GM12864 (cell line): ENCODE measurements around the gene FFAR4.
A peak's percentile ranks its signal among the peaks of the same experiment; 100 is the strongest.

Experiments used
- DNase-seq: peaks from one replicate; pipeline ENCODE4 v3.0.0-alpha.2; 2011; ENCODE audit warnings: low read depth
- H3K4me3 ChIP-seq: 2 replicates; pipeline ENCODE4 v1.5.1; 2011; ENCODE audit warnings: mild to moderate bottlenecking, low read depth, low read length, control low read depth
- TF ChIP-seq, protein P1 (sequence below): IDR thresholded peaks from 2 replicates; pipeline ENCODE4 v1.5.1; 2011; ENCODE audit warnings: low read depth, mild to moderate bottlenecking, moderate library complexity, low read length, control low read depth, inconsistent platforms; ENCODE audit errors: missing control alignments

FFAR4 gene

DNA sequence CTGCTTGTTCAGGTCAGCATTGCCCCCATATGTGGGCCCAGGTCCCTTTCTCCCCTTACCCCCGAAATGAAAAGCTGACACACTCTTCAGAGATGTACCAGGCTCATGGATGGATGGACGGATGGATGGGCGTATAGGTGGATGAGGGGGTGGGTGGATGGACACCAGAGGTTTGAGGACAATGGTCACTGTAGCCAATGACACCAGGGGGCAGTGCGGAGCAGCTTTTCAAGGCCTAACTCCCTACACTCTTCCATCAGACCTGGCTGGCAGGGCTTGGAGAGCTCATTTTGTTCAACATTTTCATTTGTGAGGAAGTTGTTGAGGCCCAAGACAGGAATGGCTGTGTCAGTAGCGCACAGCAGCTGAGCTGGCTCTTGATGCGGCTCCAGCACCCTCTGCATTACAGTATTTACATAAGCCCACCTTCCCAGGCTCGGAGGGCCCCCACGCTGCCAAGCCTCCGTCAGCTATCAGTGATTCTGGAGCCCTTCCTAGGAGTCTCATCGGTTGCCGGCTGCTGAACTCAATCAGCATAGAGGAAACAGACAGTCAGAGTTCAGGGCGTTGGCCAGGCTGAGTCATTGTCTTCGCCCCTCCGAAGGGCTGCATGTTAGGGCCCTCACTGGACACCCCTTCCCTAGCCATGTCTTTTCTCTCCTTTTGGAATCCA is 11.6 kb upstream of the FFAR4 start:
- no peak overlapping the region for H3K4me3 ChIP-seq
- TF ChIP-seq, protein P1, sequence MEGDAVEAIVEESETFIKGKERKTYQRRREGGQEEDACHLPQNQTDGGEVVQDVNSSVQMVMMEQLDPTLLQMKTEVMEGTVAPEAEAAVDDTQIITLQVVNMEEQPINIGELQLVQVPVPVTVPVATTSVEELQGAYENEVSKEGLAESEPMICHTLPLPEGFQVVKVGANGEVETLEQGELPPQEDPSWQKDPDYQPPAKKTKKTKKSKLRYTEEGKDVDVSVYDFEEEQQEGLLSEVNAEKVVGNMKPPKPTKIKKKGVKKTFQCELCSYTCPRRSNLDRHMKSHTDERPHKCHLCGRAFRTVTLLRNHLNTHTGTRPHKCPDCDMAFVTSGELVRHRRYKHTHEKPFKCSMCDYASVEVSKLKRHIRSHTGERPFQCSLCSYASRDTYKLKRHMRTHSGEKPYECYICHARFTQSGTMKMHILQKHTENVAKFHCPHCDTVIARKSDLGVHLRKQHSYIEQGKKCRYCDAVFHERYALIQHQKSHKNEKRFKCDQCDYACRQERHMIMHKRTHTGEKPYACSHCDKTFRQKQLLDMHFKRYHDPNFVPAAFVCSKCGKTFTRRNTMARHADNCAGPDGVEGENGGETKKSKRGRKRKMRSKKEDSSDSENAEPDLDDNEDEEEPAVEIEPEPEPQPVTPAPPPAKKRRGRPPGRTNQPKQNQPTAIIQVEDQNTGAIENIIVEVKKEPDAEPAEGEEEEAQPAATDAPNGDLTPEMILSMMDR, result peak; percentile 83

DNA sequence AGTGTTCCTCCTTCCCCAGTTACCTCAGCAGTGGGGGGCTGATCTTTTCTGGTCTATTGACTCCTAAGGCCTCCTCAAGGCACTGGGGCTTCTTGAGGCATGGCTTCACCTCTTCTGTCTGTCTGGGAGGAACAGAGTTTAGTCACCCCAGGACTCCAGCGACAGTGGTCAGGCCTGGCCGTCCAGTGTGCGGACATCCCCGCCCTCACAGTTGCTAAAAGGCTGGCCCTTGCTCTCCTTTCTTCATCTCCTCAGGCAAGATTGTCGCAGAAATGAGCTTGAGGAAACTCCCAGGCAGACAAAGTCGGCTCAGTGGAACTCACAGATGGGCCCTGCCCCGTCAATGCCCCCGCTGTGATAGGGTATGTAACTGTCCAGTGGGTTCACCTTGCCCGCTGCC is 7.0 kb upstream of the FFAR4 start:
- DNase-seq, result no peak
- TF ChIP-seq, protein P1, result no peak
- H3K4me3 ChIP-seq, result no peak overlapping the region

More for the DNA sequence above, 11.6 kb upstream of the FFAR4 start:
- DNase-seq, result peak; percentile 5

DNA sequence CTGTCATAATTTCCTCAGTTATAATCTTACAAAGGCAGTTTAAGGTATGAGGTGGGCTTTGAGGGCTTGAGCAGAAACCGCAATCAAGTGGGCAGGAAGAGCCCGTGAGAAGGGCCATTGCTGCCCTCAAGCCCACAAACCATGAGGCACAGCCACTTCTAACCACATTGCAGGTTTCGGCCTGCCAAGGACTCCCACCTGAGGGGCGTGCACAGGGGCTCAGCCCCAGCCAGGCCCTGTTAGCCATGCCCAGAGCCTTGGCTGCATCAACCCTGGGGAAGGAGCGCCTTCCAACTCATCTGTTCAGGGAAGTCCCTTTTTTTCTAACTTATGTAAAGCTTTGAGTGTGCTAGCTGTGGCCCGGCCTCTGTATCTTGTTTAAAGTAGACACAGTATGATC is 5.9 kb upstream of the FFAR4 start:
- no peak for DNase-seq
- H3K4me3 ChIP-seq, result no peak overlapping the region
- TF ChIP-seq, protein P1, result no peak

DNA sequence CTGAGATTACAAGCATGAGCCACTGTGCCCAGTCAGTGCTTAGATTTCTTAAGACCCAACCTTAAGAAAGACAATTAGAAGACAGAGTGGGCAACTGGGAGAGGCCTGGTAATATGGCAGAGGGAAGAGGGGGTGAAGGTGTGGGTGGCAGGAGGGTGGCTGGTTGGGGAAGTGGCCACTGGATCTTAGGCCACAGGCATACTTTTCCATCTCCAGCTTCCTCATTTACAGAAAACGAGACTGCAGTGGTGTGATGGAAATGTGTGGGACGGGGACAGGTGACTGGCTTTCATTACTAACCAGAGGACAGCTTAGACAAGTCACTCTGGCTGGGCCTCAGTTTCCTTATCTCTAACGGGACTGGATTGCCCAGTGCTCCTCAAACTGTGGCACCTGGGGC is 1.0 kb upstream of the FFAR4 start:
- H3K4me3 ChIP-seq, result no peak overlapping the region
- DNase-seq, result no peak
- TF ChIP-seq, protein P1, result no peak

DNA sequence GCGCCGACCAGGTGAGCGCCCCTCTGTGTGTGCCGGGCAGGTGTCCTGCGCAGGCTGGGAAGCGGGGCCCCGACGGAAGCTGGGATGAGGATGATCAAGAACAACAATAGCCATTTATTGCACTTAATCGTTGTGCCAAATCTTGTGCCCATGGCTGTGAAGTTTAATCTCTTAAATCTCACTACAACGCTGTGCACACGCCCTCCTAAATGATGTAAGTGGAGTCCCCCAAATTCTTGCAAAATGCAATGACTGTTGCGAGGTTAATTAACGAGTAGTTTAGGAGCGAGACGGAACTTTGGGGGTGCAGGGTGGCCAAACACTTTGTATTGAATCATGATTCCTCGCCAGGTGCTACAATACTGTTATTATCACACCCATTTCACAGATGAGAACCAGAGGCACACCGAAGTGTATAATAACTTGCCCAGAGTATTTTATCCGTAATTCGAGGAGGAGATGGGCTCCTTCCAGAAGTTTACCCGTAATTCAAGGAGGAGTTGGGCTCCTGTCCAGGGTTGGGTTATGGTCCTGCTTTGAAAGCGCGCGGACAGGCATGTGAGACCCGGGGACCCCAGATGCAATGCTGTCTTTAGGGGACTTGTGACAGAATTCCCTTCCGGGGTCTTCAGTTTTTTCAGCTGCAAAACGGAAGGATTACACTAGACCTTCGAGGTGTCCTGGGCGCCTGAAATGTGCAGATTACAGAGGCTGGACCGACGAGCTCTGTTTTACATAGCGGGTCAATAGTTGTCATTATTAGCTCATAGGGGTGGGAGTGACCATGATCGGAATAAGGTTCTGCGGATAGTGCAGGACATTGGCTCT is 1.0 kb downstream of the FFAR4 start:
- no peak overlapping the region for H3K4me3 ChIP-seq
- TF ChIP-seq, protein P1, result no peak
- no peak for DNase-seq

DNA sequence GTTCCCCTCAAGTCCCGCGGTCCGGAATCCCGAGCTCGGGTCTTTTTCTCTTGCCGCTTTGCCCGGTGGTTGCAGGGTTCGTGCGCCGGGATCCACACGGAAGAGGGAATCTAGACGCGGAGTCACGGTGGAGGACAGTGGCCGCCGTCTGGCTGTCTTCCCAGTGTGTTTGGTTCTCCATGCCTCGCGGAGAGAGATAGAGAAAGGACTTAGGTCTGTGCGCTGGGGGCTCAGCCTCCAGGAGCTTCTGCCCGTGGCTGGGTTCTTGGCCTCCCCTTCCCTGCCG is 1.6 kb downstream of the FFAR4 start:
- H3K4me3 ChIP-seq, result no peak overlapping the region
- TF ChIP-seq, protein P1, result no peak
- DNase-seq, result no peak
